Progenitor cell of endocrine pancreas (in vitro differentiated cells): ENCODE data around the gene PRKN. TPM values are rescaled to one million over a fixed set of nuclear protein-coding genes. Genes with fewer than 3 reads are reported as not detected.

ENCODE experiments used
- DNase-seq: peaks from one replicate; pipeline ENCODE4 v3.0.0; 2021; ENCODE audit warnings: low spot score; ENCODE audit not compliant: unreplicated experiment
- H3K27ac Mint-ChIP-seq: 2 replicates; pipeline ENCODE4 v1.8.0; 2021; ENCODE audit warnings: mild to moderate bottlenecking, moderate library complexity, mixed read lengths
- H3K27me3 Mint-ChIP-seq: 2 replicates; pipeline ENCODE4 v1.8.0; 2021; ENCODE audit warnings: mixed read lengths
- H3K36me3 Mint-ChIP-seq: 2 replicates; pipeline ENCODE4 v1.8.0; 2022; ENCODE audit warnings: mixed read lengths; ENCODE audit not compliant: insufficient read depth
- H3K4me1 Mint-ChIP-seq: 2 replicates; pipeline ENCODE4 v1.8.0; 2021; ENCODE audit warnings: low read depth, mixed read lengths
- H3K4me3 Mint-ChIP-seq: 2 replicates; pipeline ENCODE4 v1.8.0; 2021; ENCODE audit warnings: low read depth, mild to moderate bottlenecking, moderate library complexity, mixed read lengths
- H3K9me3 Mint-ChIP-seq: 2 replicates; pipeline ENCODE4 v1.8.0; 2021; ENCODE audit warnings: low read depth, mixed read lengths
- CTCF ChIP-seq: fragments of 200-600 bp; sonication (generic); IDR thresholded peaks from one replicate; pipeline ENCODE4 v1.5.0; 2021; ENCODE audit warnings: antibody characterized with exemption, mild to moderate bottlenecking; ENCODE audit not compliant: unreplicated experiment
- total RNA-seq: library from RNA; stranded (reverse); gene quantifications from 2 replicates; pipeline ENCODE4 v1.2.1, GENCODE V29; 2021

Gene PRKN
- total RNA-seq, 1 donor from 2014 or later = 4.6 TPM

- DNase-seq = no peak
- Mint-ChIP-seq H3K4me3 (no peak overlapping the region), H3K9me3 (no peaks in the 10 kb centered on the region), H3K27me3 (no peaks in the 10 kb centered on the region), H3K4me1 (peaks cover 8% of the 10 kb centered on the region), H3K27ac (no peak overlapping the region), H3K36me3 (no peaks in the 10 kb centered on the region)
- no peak for TF ChIP-seq CTCF
Measured at GRCh38 chr6:162639951-162640350, 87.6 kb downstream of the PRKN start.

GRCh38 chr6:162638931-162639574 lies 88.5 kb downstream of the PRKN start:
- Mint-ChIP-seq H3K27ac (no peak overlapping the region), H3K27me3 (no peaks in the 10 kb centered on the region), H3K9me3 (no peaks in the 10 kb centered on the region), H3K36me3 (no peaks in the 10 kb centered on the region), H3K4me3 (no peak overlapping the region), H3K4me1 (peaks cover 10% of the 10 kb centered on the region)
- no peak for TF ChIP-seq CTCF
- DNase-seq = no peak

GRCh38 chr6:162637317-162637716 lies 90.2 kb downstream of the PRKN start:
- Mint-ChIP-seq H3K4me3 (no peak overlapping the region), H3K36me3 (no peaks in the 10 kb centered on the region), H3K4me1 (peaks cover 10% of the 10 kb centered on the region), H3K9me3 (no peaks in the 10 kb centered on the region), H3K27me3 (no peaks in the 10 kb centered on the region), H3K27ac (no peak overlapping the region)
- TF ChIP-seq CTCF = no peak
- DNase-seq = no peak

- Mint-ChIP-seq H3K4me1 (peaks cover 4% of the 10 kb centered on the region), H3K27ac (no peak overlapping the region), H3K4me3 (no peak overlapping the region), H3K9me3 (peaks cover 4% of the 10 kb centered on the region), H3K36me3 (no peaks in the 10 kb centered on the region), H3K27me3 (no peaks in the 10 kb centered on the region)
- no peak for DNase-seq
- no peak for TF ChIP-seq CTCF
Measured at GRCh38 chr6:162636167-162636566, 91.4 kb downstream of the PRKN start.

- no peak for DNase-seq
- H3K4me1 Mint-ChIP-seq = peaks cover 12% of the 10 kb centered on the region
- H3K27ac Mint-ChIP-seq = no peak overlapping the region
- peaks cover 13% of the 10 kb centered on the region for H3K9me3 Mint-ChIP-seq
- no peak overlapping the region for H3K4me3 Mint-ChIP-seq
- H3K27me3 Mint-ChIP-seq = no peaks in the 10 kb centered on the region
- no peak for TF ChIP-seq CTCF
- H3K36me3 Mint-ChIP-seq = peaks cover 1% of the 10 kb centered on the region
Measured at GRCh38 chr6:162631546-162631945, 96.0 kb downstream of the PRKN start.
